CD14-positive monocyte (primary cell): ENCODE results near the gene CSPG4. TPM values are rescaled to one million over a fixed set of nuclear protein-coding genes. Genes with fewer than 3 reads are reported as not detected.

ENCODE experiments used
- DNase-seq, 3 donors: peaks; one replicate each; pipeline ENCODE4 v3.0.0-alpha.2; 2011 to 2022
- H2AFZ ChIP-seq: 2 replicates; pipeline ENCODE4 v1.6.0; 2012; ENCODE audit warnings: mild to moderate bottlenecking, low read depth, low read length, inconsistent platforms; ENCODE audit not compliant: insufficient read depth, poor library complexity, severe bottlenecking
- H3K27ac ChIP-seq, 2 donors: 1 replicate in 1 of 2; 2 replicates in 1 of 2; pipeline ENCODE4 v1.5.1; 2012 to 2013; ENCODE audit warnings: low read length in 2 of 2, control low read depth in 1 of 2, inconsistent platforms in 1 of 2, low read depth in 1 of 2, mild to moderate bottlenecking in 1 of 2
- H3K27me3 ChIP-seq, 2 donors: one replicate each; pipeline versions ENCODE4 v1.6.0 to v1.6.1; 2011 to 2013; ENCODE audit warnings: low read length in 2 of 2; ENCODE audit not compliant: control insufficient read depth in 2 of 2, insufficient read depth in 2 of 2
- H3K36me3 ChIP-seq, 2 donors: replicated peaks in 1 of 2; 1 replicate in 1 of 2; 2 replicates in 1 of 2; pipeline versions ENCODE4 v1.5.1 to v1.6.1; 2012 to 2013; ENCODE audit warnings: low read length in 2 of 2, control low read depth in 1 of 2, inconsistent platforms in 1 of 2, mild to moderate bottlenecking in 1 of 2; ENCODE audit not compliant: insufficient read depth in 2 of 2, control insufficient read depth in 1 of 2
- H3K4me1 ChIP-seq, 2 donors: 1 replicate in 1 of 2; 2 replicates in 1 of 2; pipeline versions ENCODE4 v1.5.1 to v1.6.1; 2012 to 2013; ENCODE audit warnings: low read length in 2 of 2, control low read depth in 1 of 2, inconsistent platforms in 1 of 2, mild to moderate bottlenecking in 1 of 2, moderate library complexity in 1 of 2; ENCODE audit not compliant: insufficient read depth in 2 of 2, control insufficient read depth in 1 of 2
- H3K4me2 ChIP-seq: replicated peaks from 2 replicates; pipeline ENCODE3; 2012; ENCODE audit warnings: low read length, moderate library complexity, mild to moderate bottlenecking; ENCODE audit not compliant: poor library complexity, severe bottlenecking; ENCODE audit errors: extremely low read depth
- H3K4me3 ChIP-seq, 3 experiments: fragments of 200-600 bp in 1 of 3; sonication (generic) in 1 of 3; replicated peaks in 1 of 3; 1 replicate in 2 of 3; 2 replicates in 1 of 3; pipeline ENCODE4 v1.5.1; 2011 to 2013; ENCODE audit warnings: low read length in 3 of 3, mild to moderate bottlenecking in 3 of 3, control low read depth in 2 of 3, low read depth in 2 of 3, inconsistent platforms in 1 of 3, moderate library complexity in 1 of 3
- H3K79me2 ChIP-seq: 2 replicates; pipeline ENCODE4 v1.6.0; 2012; ENCODE audit warnings: mild to moderate bottlenecking, control low read depth, inconsistent platforms, low read length, moderate library complexity; ENCODE audit not compliant: insufficient read depth
- H3K9ac ChIP-seq: 2 replicates; pipeline ENCODE4 v1.6.0; 2017; ENCODE audit warnings: low read length, mild to moderate bottlenecking; ENCODE audit not compliant: insufficient read depth, poor library complexity, severe bottlenecking
- H3K9me3 ChIP-seq, 2 donors: replicated peaks in 1 of 2; 1 replicate in 1 of 2; 2 replicates in 1 of 2; pipeline versions ENCODE4 v1.5.1 to v1.6.1; 2012 to 2013; ENCODE audit warnings: low read length in 2 of 2, control low read depth in 1 of 2; ENCODE audit not compliant: control insufficient read depth in 1 of 2, insufficient read depth in 1 of 2
- H4K20me1 ChIP-seq: 2 replicates; pipeline ENCODE4 v1.6.0; 2012; ENCODE audit warnings: mild to moderate bottlenecking, low read length, control low read depth, moderate library complexity; ENCODE audit not compliant: insufficient read depth
- H3K27ac Mint-ChIP-seq, 7 donors: one replicate each; pipeline ENCODE4 v1.8.0; 2020; ENCODE audit warnings: mild to moderate bottlenecking in 7 of 7, mixed read lengths in 7 of 7, moderate library complexity in 6 of 7, inconsistent platforms in 2 of 7
- H3K27me3 Mint-ChIP-seq, 3 donors: one replicate each; pipeline ENCODE4 v1.8.0; 2021 to 2022; ENCODE audit warnings: low read depth in 3 of 3, mild to moderate bottlenecking in 3 of 3, mixed read lengths in 3 of 3, moderate library complexity in 3 of 3, inconsistent platforms in 1 of 3
- H3K36me3 Mint-ChIP-seq, 2 donors: one replicate each; pipeline ENCODE4 v1.8.0; 2020; ENCODE audit warnings: mixed read lengths in 2 of 2, inconsistent platforms in 1 of 2, mild to moderate bottlenecking in 1 of 2
- H3K4me1 Mint-ChIP-seq: one replicate; pipeline ENCODE4 v1.8.0; 2020; ENCODE audit warnings: mild to moderate bottlenecking, mixed read lengths
- H3K4me3 Mint-ChIP-seq, 2 donors: one replicate each; pipeline ENCODE4 v1.8.0; 2020; ENCODE audit warnings: mild to moderate bottlenecking in 2 of 2, mixed read lengths in 2 of 2, moderate library complexity in 1 of 2
- H3K9me3 Mint-ChIP-seq, 7 donors: one replicate each; pipeline ENCODE4 v1.8.0; 2020 to 2022; ENCODE audit warnings: mixed read lengths in 7 of 7, mild to moderate bottlenecking in 6 of 7, moderate library complexity in 6 of 7, inconsistent platforms in 2 of 7
- WGBS: methylation state at CpG from one replicate; pipeline ENCODE4 v1.1.5; 2013; ENCODE audit warnings: missing lambda C conversion rate; ENCODE audit not compliant: insufficient coverage; 5-methylcytosine and 5-hydroxymethylcytosine counted together
- intact Hi-C, 2 donors: fragments of 100-400 bp; cut with micrococcal nuclease; formaldehyde crosslinking; loops; one replicate each; pipeline versions ENCODE4 v1.15.0 to v1.15.1; 2023
- polyA plus RNA-seq, 3 donors: library from polyadenylated mRNA; depleted of rRNA in 1 of 3; unstranded in 2 of 3; stranded (reverse) in 1 of 3; fragments of 300-500 nt in 2 of 3; fragments of >200 nt in 1 of 3; fragmentation: Illumina TruSeq in 2 of 3; gene quantifications; 1 replicate in 2 of 3; 2 replicates in 1 of 3; pipeline ENCODE4 v1.2.3, GENCODE V29; 2012 to 2021
- TF ChIP-seq, protein P1 (sequence below): fragments of 200-600 bp; IDR thresholded peaks from one replicate; pipeline ENCODE4 v1.8.0; 2022; ENCODE audit warnings: antibody characterized with exemption, mild to moderate bottlenecking

The CSPG4 gene
- polyA plus RNA-seq, 3 donors, result not detected

DNA sequence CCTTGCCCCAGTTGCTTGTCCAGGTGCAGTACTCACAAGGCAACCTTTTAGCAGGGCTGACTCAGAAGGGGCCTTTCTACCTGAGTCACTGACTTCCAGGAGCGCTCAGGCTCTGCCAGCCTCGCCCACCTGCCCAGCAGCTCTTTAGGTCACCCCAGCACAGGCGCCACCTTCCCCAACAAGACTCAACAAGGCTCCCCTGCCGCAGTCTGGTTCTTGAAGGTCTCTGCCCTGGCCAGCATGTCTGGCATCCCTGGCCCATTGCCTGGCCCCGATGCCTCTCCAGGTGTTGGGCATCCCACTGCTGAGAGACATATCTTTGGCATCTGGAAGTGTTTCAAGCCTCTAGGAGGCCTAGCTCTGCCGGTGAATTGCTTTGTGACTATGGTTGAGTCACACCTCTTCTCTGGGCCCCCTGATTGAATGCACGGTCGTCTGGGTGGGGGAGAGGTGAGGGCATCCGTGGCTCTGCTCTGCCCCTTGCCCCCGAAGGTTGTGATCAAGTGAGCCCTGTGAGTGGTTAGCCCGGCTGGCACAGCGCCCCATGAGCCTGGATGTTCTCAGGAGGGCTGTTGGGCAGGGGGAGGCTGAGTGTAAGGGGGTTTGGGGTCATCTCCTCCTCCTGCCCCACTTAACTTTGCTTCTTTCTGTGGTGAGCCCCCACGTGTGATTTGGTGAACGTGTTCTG lies 43.3 kb downstream of the CSPG4 start:
- H3K27me3 Mint-ChIP-seq, result peaks cover 0 to 7% (median 3%) of the 10 kb centered on the region in 3 donors
- TF ChIP-seq, protein P1, sequence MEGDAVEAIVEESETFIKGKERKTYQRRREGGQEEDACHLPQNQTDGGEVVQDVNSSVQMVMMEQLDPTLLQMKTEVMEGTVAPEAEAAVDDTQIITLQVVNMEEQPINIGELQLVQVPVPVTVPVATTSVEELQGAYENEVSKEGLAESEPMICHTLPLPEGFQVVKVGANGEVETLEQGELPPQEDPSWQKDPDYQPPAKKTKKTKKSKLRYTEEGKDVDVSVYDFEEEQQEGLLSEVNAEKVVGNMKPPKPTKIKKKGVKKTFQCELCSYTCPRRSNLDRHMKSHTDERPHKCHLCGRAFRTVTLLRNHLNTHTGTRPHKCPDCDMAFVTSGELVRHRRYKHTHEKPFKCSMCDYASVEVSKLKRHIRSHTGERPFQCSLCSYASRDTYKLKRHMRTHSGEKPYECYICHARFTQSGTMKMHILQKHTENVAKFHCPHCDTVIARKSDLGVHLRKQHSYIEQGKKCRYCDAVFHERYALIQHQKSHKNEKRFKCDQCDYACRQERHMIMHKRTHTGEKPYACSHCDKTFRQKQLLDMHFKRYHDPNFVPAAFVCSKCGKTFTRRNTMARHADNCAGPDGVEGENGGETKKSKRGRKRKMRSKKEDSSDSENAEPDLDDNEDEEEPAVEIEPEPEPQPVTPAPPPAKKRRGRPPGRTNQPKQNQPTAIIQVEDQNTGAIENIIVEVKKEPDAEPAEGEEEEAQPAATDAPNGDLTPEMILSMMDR, result no peak
- Histone ChIP-seq H3K79me2 (no peaks in the 10 kb centered on the region), H3K9ac (no peak overlapping the region), H3K9me3 (no peaks in the 10 kb centered on the region), H3K27ac (no peak overlapping the region), H3K4me2 (no peak overlapping the region), H3K36me3 (no peaks in the 10 kb centered on the region), H4K20me1 (no peaks in the 10 kb centered on the region), H2AFZ (no peak overlapping the region), H3K27me3 (no peaks in the 10 kb centered on the region), H3K4me1 (peaks cover 18 to 20% of the 10 kb centered on the region in 2 donors), H3K4me3 (no peak overlapping the region)
- peaks cover 18% of the 10 kb centered on the region for H3K4me1 Mint-ChIP-seq
- H3K36me3 Mint-ChIP-seq, result no peaks in the 10 kb centered on the region
- no peak overlapping the region for H3K4me3 Mint-ChIP-seq
- DNase-seq, result no peak
- 97% methylated on average over 9 of the region's 14 CpGs for WGBS
- H3K27ac Mint-ChIP-seq, result peak overlapping the region in 1 of 7 donors; percentile 9
- intact Hi-C loops, result no loop called here
- peaks cover 0 to 6% (median 3%) of the 10 kb centered on the region in 7 donors for H3K9me3 Mint-ChIP-seq

DNA sequence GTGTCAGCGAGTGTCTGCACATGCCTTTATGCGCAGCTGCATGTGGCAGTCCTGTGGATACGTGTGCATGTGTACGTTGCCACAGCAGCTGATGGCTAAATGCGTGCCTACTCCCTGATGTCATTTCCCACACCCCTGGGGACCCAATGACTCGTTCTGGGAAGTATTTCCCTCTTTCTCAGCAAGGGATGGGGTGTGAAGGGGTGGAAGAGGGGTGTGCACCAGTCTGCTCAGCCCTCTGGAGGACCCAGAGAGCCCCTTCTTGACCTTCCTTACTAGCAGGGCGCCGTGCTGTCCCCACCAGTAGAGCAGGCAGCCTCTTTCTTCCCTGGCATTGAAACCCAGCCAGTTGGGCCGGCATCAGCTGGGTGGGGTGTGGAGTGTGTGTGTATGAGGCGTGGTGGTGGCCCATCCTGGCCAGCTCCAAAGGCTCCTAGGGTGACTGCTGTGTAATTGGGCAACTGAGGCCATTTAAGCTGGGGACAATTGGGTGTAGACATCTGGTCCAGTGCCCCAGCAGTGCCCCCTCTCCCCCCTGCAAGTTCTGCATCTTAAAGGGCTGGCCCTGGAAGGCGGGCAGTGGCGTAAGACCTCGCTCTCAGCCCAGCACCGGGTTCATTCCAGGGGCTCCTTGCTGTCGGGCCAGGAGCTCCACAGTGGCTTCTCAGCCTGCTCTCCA lies 45.7 kb downstream of the CSPG4 start:
- no peak overlapping the region for H3K4me2 ChIP-seq
- WGBS, result 93% methylated on average over 5 of the region's 15 CpGs
- H3K27me3 Mint-ChIP-seq, result peaks cover 0 to 9% (median 2%) of the 10 kb centered on the region in 3 donors
- no peak overlapping the region for H2AFZ ChIP-seq
- TF ChIP-seq, protein P1, result no peak
- intact Hi-C loops, result no loop called here
- no peak overlapping the region for H3K4me3 ChIP-seq
- no peak overlapping the region for H3K9ac ChIP-seq
- H3K9me3 Mint-ChIP-seq, result peaks cover 0 to 6% (median 3%) of the 10 kb centered on the region in 7 donors
- peaks cover 18 to 20% of the 10 kb centered on the region in 2 donors for H3K4me1 ChIP-seq
- no peaks in the 10 kb centered on the region for H3K36me3 Mint-ChIP-seq
- no peaks in the 10 kb centered on the region for H3K36me3 ChIP-seq
- H3K79me2 ChIP-seq, result no peaks in the 10 kb centered on the region
- no peak overlapping the region for H3K27ac ChIP-seq
- DNase-seq, result peak in 2 of 3 donors; percentile 23 to 48
- no peaks in the 10 kb centered on the region for H4K20me1 ChIP-seq
- peak overlapping the region in 4 of 7 donors; percentile 21 to 75 (median 56) for H3K27ac Mint-ChIP-seq
- no peaks in the 10 kb centered on the region for H3K27me3 ChIP-seq
- no peaks in the 10 kb centered on the region for H3K9me3 ChIP-seq
- peaks cover 18% of the 10 kb centered on the region for H3K4me1 Mint-ChIP-seq
- peak overlapping the region in 1 of 2 donors; percentile 20 for H3K4me3 Mint-ChIP-seq
